ENCODE measurements around the gene GK. TPM values are rescaled to one million over a fixed set of nuclear protein-coding genes. Genes with fewer than 3 reads are reported as not detected.

The GK gene
- total and polyA plus RNA-seq, 10 donors = 3.5 to 55.4 (median 18.1) TPM

DNA sequence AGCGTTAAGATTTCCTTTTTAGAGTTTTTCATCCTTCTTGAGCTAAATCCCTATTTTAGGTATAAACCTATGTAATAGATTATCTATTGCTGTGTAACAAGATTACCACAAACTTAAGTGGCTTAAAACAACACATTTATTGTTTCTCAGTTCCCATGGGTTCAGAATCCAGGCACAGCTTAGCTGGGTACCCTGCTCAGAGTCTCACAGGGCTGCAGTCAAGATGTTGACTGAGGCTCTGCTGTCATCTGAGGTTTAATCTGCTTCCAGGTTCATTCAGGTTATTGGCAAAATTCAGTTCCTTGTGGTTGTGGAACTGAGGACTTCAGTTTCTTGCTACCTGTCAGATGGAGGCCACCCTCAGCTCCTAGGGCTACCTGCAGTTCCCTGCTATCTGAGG lies 60.9 kb downstream of the GK start:
- 89 to 91% (median 89%) methylated on average over 1 of the region's 1 CpG for whole genome bisulfite sequencing, 5 donors
- DNase-seq = no peak
- no peaks in the 10 kb centered on the region for H3K4me1 ChIP-seq
- no peak overlapping the region for H3K27ac ChIP-seq
- TF ChIP-seq, protein P1, sequence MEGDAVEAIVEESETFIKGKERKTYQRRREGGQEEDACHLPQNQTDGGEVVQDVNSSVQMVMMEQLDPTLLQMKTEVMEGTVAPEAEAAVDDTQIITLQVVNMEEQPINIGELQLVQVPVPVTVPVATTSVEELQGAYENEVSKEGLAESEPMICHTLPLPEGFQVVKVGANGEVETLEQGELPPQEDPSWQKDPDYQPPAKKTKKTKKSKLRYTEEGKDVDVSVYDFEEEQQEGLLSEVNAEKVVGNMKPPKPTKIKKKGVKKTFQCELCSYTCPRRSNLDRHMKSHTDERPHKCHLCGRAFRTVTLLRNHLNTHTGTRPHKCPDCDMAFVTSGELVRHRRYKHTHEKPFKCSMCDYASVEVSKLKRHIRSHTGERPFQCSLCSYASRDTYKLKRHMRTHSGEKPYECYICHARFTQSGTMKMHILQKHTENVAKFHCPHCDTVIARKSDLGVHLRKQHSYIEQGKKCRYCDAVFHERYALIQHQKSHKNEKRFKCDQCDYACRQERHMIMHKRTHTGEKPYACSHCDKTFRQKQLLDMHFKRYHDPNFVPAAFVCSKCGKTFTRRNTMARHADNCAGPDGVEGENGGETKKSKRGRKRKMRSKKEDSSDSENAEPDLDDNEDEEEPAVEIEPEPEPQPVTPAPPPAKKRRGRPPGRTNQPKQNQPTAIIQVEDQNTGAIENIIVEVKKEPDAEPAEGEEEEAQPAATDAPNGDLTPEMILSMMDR (IDR thresholded peaks at IDR 0.05 in 8 of 11, conservative IDR thresholded peaks at IDR 0.05 in 3 of 11) = no peak
- TF ChIP-seq POLR2AphosphoS5 (IDR thresholded peaks at IDR 0.05) = no peak
- TF ChIP-seq POLR2A (IDR thresholded peaks at IDR 0.05) = no peak
- intact Hi-C loops (cut with DNase I; ENCODE audit: low total_unique reads) = no loop called here
- H3K4me3 ChIP-seq = no peak overlapping the region
- H3K9me3 ChIP-seq = no peaks in the 10 kb centered on the region
- H3K27me3 ChIP-seq (replicated peaks in 1 of 7) = no peaks in the 10 kb centered on the region
- peaks cover 0 to 31% (median 0%) of the 10 kb centered on the region in 6 donors for H3K36me3 ChIP-seq

DNA sequence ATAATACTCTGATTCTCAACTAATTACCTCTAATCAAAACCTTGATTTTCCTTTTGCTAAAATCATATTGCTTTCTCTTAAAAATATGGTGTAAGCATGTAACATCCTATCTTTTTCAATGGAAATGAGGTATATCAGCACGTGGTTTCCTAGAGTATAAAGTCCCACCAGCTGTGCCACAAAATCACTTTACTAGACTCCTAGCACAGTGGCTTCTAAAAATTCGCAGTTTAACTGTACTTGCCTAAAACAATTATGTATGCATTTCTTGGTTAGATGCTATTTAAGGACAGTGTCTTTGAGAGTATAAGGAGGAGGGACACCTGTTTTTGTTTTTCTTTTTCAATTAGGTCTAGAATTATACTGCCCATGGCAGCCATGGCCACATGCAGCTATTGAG lies 62.8 kb downstream of the GK start:
- Histone ChIP-seq H3K36me3 (peaks cover 0 to 30% (median 0%) of the 10 kb centered on the region in 6 donors), H3K4me3 (no peak overlapping the region), H3K27me3 (replicated peaks in 1 of 7) (no peaks in the 10 kb centered on the region), H3K4me1 (no peaks in the 10 kb centered on the region), H3K27ac (no peak overlapping the region), H3K9me3 (no peaks in the 10 kb centered on the region)
- TF ChIP-seq, protein P1 (IDR thresholded peaks at IDR 0.05 in 8 of 11, conservative IDR thresholded peaks at IDR 0.05 in 3 of 11) = no peak
- TF ChIP-seq POLR2A (IDR thresholded peaks at IDR 0.05) (no peak), POLR2AphosphoS5 (IDR thresholded peaks at IDR 0.05) (no peak)
- intact Hi-C loops (cut with DNase I; ENCODE audit: low total_unique reads) = no loop called here
- no peak for DNase-seq
- 48 to 92% (median 86%) methylated on average over 2 of the region's 2 CpGs for WGBS, 5 donors

DNA sequence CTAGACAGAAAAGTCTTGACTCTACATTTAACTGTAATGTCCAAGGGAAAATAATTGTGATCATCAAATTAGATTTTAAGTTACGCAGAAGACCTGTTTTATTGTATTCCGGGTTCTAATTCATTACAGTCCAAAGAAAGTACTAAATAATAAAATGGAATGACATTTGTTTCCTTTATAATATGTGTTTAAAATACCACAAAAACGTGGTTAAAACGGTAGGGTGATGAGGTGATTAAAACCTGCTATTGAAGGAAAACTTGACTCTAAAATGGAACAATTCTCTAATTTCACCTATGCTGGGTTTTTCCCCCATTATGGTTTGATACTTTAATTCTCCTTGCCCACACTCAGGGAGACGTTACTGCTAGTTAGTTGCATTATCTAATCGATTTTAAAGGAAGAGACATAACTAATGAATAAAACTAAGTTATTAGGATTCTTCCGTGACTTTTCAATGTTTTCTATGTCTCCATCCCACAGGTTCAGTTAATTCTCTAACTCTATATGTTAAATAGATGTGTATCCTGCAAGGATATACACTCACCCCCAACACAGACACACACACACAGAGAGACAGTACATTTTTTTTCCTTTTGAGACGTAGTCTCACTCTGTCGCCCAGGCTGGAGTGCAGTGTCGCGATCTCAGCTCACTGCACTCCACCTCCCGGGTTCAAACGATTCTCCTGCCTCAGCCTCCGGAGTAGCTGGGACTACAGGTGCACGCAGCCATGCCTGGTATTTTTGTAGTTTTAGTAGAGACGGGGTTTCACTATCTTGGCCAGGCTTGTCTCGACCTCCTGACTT lies 80.8 kb downstream of the GK start:
- Histone ChIP-seq H3K27ac (no peak overlapping the region), H3K27me3 (replicated peaks in 1 of 7) (no peaks in the 10 kb centered on the region), H3K4me1 (no peaks in the 10 kb centered on the region), H3K9me3 (no peaks in the 10 kb centered on the region), H3K36me3 (peaks cover 0 to 4% (median 0%) of the 10 kb centered on the region in 6 donors), H3K4me3 (no peak overlapping the region)
- TF ChIP-seq POLR2A (IDR thresholded peaks at IDR 0.05) = no peak
- TF ChIP-seq POLR2AphosphoS5 (IDR thresholded peaks at IDR 0.05) = peak in 1 of 3 donors; percentile 23
- TF ChIP-seq, protein P1 (IDR thresholded peaks at IDR 0.05 in 8 of 11, conservative IDR thresholded peaks at IDR 0.05 in 3 of 11) = no peak
- DNase-seq = no peak
- intact Hi-C loops (cut with DNase I; ENCODE audit: low total_unique reads) = no loop called here
- WGBS, 5 donors = 59 to 70% (median 69%) methylated on average over 14 to 17 of the region's 17 CpGs

DNA sequence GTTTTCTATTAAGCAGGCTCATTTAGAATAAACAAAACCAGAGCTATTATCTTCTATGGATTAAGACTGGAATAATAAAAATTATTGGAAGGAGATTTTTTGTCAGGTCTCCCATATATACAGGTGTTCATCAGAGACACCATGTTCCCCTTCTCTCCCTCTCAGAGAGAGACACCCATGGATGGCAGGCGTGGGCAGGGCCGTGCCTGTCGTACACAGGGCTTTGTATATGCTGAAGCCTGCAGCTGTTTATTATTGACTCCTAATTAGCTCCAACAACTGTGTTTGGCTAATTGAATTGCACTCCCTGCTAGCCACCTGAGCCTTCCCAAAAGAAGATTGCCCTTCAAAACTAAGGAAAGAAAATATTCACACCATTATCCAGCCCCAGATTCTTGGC lies 81.6 kb downstream of the GK start:
- H3K9me3 ChIP-seq = no peaks in the 10 kb centered on the region
- no peaks in the 10 kb centered on the region for H3K4me1 ChIP-seq
- WGBS, 5 donors = 74 to 92% (median 89%) methylated on average over 3 of the region's 3 CpGs
- H3K36me3 ChIP-seq = peaks cover 0 to 4% (median 0%) of the 10 kb centered on the region in 6 donors
- H3K27me3 ChIP-seq (replicated peaks in 1 of 7) = no peaks in the 10 kb centered on the region
- no peak overlapping the region for H3K27ac ChIP-seq
- no peak overlapping the region for H3K4me3 ChIP-seq
- no peak for DNase-seq
- TF ChIP-seq POLR2AphosphoS5 (IDR thresholded peaks at IDR 0.05) (no peak), POLR2A (IDR thresholded peaks at IDR 0.05) (no peak)
- TF ChIP-seq, protein P1 (IDR thresholded peaks at IDR 0.05 in 8 of 11, conservative IDR thresholded peaks at IDR 0.05 in 3 of 11) = no peak
- intact Hi-C loops (cut with DNase I; ENCODE audit: low total_unique reads) = no loop called here

Data from spleen (tissue), 11 donors.